Activated naive CD8-positive, alpha-beta T cell treated with anti-CD3 and anti-CD28 coated beads, Interleukin-2, amount 50 U/mL, for 24 hours (primary cell): ENCODE measurements around the gene TBX6.
"Not testable (repeated sequence)": the region's sequence is repeated elsewhere in the genome, so short reads cannot be mapped to it uniquely, and the experiment has no call there.

Experiments used
- ATAC-seq: fragments of 150-1000 bp; cut with Tn5 transposase; one replicate; pipeline ENCODE4 v1.10.0; 2021
- DNase-seq: peaks from one replicate; pipeline ENCODE4 v3.0.0; 2021
- H3K27ac Mint-ChIP-seq: one replicate; pipeline ENCODE4 v1.8.0; 2021; ENCODE audit warnings: mild to moderate bottlenecking, mixed read lengths
- H3K27me3 Mint-ChIP-seq: one replicate; pipeline ENCODE4 v1.8.0; 2021; ENCODE audit warnings: mixed read lengths
- H3K36me3 Mint-ChIP-seq: one replicate; pipeline ENCODE4 v1.8.0; 2021; ENCODE audit warnings: low read depth, mixed read lengths
- H3K4me1 Mint-ChIP-seq: one replicate; pipeline ENCODE4 v1.8.0; 2021; ENCODE audit warnings: mixed read lengths
- H3K4me3 Mint-ChIP-seq: one replicate; pipeline ENCODE4 v1.8.0; 2021; ENCODE audit warnings: mild to moderate bottlenecking, moderate library complexity, mixed read lengths
- H3K9me3 Mint-ChIP-seq: one replicate; pipeline ENCODE4 v1.8.0; 2021; ENCODE audit warnings: mixed read lengths

TBX6 gene

GRCh38 chr16:30053376-30054015 is 38.2 kb downstream of the TBX6 start:
- Mint-ChIP-seq H3K27ac (peak overlapping the region; percentile 64), H3K36me3 (no peaks in the 10 kb centered on the region), H3K27me3 (peaks cover 5% of the 10 kb centered on the region), H3K9me3 (no peaks in the 10 kb centered on the region), H3K4me3 (peak overlapping the region; percentile 82), H3K4me1 (peaks cover 21% of the 10 kb centered on the region)
- ATAC-seq (no peak), DNase-seq (no peak)

- H3K9me3 Mint-ChIP-seq = no peaks in the 10 kb centered on the region
- DNase-seq = peak; percentile 97
- peak overlapping the region; percentile 82 for H3K4me3 Mint-ChIP-seq
- H3K27me3 Mint-ChIP-seq = peaks cover 5% of the 10 kb centered on the region
- peak overlapping the region; percentile 87 for H3K27ac Mint-ChIP-seq
- H3K4me1 Mint-ChIP-seq = peaks cover 21% of the 10 kb centered on the region
- H3K36me3 Mint-ChIP-seq = no peaks in the 10 kb centered on the region
- peak; percentile 74 for ATAC-seq
These were observed 38.9 kb downstream of the TBX6 start for GRCh38 chr16:30052671-30053372.

GRCh38 chr16:30051518-30051917 is 40.2 kb downstream of the TBX6 start:
- H3K36me3 Mint-ChIP-seq = no peaks in the 10 kb centered on the region
- H3K9me3 Mint-ChIP-seq = no peaks in the 10 kb centered on the region
- DNase-seq = no peak
- peak overlapping the region; percentile 64 for H3K4me3 Mint-ChIP-seq
- H3K4me1 Mint-ChIP-seq = peaks cover 21% of the 10 kb centered on the region
- H3K27ac Mint-ChIP-seq = no peak overlapping the region
- no peak for ATAC-seq
- peaks cover 5% of the 10 kb centered on the region for H3K27me3 Mint-ChIP-seq

DNA sequence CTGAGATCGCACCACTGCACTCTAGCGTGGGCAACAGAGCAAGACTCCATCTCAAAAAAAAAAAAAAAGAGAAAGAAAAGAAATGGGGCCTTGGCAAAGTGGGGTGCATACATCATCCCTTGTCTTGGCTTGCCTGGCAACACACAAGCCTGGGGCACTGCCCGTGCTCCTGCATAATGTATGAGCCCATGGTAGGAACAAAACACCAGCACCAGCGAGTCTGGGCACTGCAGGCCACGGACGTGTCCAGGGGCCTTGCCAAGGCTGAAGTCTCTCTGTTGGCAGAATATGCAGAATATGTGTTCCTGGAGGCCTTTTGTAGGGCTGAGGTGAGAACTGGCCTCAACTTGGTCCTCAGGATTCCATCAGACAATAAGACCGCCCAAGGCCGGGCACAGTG is 41.9 kb downstream of the TBX6 start:
- Mint-ChIP-seq H3K4me3 (no peak overlapping the region), H3K27ac (no peak overlapping the region), H3K36me3 (no peaks in the 10 kb centered on the region), H3K4me1 (peaks cover 20% of the 10 kb centered on the region), H3K27me3 (peaks cover 4% of the 10 kb centered on the region), H3K9me3 (no peaks in the 10 kb centered on the region)
- ATAC-seq = no peak
- no peak for DNase-seq

DNA sequence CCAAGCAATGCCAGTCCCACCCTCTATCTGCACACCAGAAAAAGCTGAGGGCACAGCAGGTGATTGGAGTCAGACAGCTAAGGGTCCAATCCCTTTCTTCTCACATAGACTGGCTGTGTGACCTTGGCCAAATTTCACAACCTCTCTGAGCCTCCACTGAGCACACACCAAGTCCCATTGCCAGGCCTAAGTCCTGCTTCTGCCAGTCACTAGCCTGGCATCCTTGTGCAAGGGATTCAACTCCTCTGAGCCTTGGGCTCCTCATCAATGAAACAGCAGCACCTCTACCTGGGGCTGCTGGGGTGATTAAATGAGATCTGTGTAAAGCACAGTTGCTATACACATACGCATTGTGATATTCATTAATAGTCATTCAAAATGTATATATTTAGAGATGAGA is 45.1 kb downstream of the TBX6 start:
- Mint-ChIP-seq H3K27ac (no peak overlapping the region), H3K4me3 (no peak overlapping the region), H3K9me3 (no peaks in the 10 kb centered on the region), H3K4me1 (peaks cover 6% of the 10 kb centered on the region), H3K36me3 (no peaks in the 10 kb centered on the region), H3K27me3 (no peaks in the 10 kb centered on the region)
- DNase-seq (no peak), ATAC-seq (no peak)

DNA sequence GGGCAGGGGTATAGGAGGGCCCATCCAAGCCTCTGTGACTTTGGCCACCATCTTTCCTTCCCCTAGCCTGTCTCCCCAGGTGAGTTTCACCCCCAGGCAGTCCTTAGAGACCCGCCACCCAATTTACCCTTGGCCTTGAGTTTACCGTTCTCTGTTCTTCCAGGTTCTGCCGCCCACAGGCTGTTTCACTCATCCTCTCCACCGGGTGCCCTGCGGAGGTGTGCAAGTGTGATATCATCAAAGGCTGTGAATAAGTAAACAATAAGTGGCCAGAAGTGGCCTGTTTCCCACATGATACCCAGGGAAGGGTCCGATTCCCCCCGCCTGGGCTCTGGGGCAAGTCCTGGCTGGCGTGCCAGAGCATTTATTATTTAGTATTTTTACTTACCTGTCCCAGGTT is 45.5 kb downstream of the TBX6 start:
- H3K27ac Mint-ChIP-seq = no peak overlapping the region
- ATAC-seq (no peak), DNase-seq (no peak)
- H3K4me1 Mint-ChIP-seq = peaks cover 4% of the 10 kb centered on the region
- no peak overlapping the region for H3K4me3 Mint-ChIP-seq
- H3K27me3 Mint-ChIP-seq = no peaks in the 10 kb centered on the region
- no peaks in the 10 kb centered on the region for H3K9me3 Mint-ChIP-seq
- H3K36me3 Mint-ChIP-seq = no peaks in the 10 kb centered on the region

- DNase-seq = no peak
- H3K27ac Mint-ChIP-seq = no peak overlapping the region
- H3K9me3 Mint-ChIP-seq = no peaks in the 10 kb centered on the region
These were observed 49.9 kb downstream of the TBX6 start for GRCh38 chr16:30041841-30042240.

GRCh38 chr16:30040690-30041089 is 51.0 kb downstream of the TBX6 start:
- H3K9me3 Mint-ChIP-seq, H3K4me1 Mint-ChIP-seq, H3K36me3 Mint-ChIP-seq, H3K27ac Mint-ChIP-seq, H3K27me3 Mint-ChIP-seq, DNase-seq, ATAC-seq, H3K4me3 Mint-ChIP-seq: not testable (repeated sequence)

More at GRCh38 chr16:30041841-30042240, 49.9 kb downstream of the TBX6 start:
- no peak for ATAC-seq
- H3K4me1 Mint-ChIP-seq = peaks cover 3% of the 10 kb centered on the region
- peaks cover 5% of the 10 kb centered on the region for H3K27me3 Mint-ChIP-seq
- no peaks in the 10 kb centered on the region for H3K36me3 Mint-ChIP-seq
- H3K4me3 Mint-ChIP-seq = no peak overlapping the region

DNA sequence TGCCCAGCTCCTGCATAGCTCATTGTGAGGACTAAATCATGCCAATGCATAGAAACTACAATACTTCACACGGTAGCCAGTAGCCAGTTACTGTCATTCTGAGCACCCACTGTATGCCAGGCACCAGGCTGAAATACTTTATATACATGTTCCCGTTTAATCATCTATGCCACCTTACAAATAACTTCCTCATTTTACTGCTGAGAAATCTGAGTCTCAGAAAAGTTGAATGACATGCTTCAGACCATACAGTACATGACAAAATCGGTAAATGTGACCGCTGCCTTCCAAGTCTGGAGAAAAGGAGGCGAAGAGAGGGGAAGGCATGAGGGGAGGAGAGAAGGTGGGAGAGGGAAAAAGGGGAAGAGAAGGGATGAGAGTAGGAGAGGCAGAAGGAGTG is 51.5 kb downstream of the TBX6 start:
- ATAC-seq (no peak), DNase-seq (no peak)
- Mint-ChIP-seq H3K36me3 (no peaks in the 10 kb centered on the region), H3K27me3 (peaks cover 9% of the 10 kb centered on the region), H3K4me3 (no peak overlapping the region), H3K4me1 (peaks cover under 1% of the 10 kb centered on the region), H3K9me3 (no peaks in the 10 kb centered on the region), H3K27ac (no peak overlapping the region)
